ENCODE measurements around the gene SLC22A1.

SLC22A1 gene

DNA sequence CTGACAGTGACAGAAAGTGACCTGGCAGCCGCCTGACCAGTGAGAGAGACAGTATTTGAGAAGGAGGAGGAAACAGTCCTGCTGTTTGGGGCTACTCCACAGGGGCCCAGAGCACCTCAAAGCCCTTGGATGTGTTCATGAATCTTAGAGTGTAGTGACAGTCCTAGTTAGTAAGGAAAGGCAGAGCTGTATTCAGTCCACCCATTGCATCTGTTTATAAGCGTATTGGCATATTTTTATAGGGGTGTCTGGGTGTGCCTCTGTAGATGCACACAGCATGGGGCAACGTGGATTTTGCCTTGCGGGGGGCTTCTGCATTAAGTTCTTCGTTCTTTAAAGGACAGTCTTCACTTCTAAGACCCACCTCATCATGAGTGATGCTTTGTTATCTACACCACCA lies 44.6 kb upstream of the SLC22A1 start:
- POLR2A ChIA-PET: no interaction called here
- Histone ChIP-seq H3K36me3 (ENCODE audit: control insufficient read depth in 2 of 2, insufficient read depth in 1 of 2, low read length in 2 of 2) (peaks cover 0 to 98% of the 10 kb centered on the region in 2 experiments; a peak in 2 of 3 replicates), H3K9me3 (ENCODE audit: control insufficient read depth, insufficient read depth, low read depth, low read length) (no peaks in the 10 kb centered on the region), H3K27ac (ENCODE audit: extremely low read depth, low read depth, low read length) (no peak overlapping the region), H3K4me1 (ENCODE audit: control insufficient read depth, insufficient read depth, low read length) (no peaks in the 10 kb centered on the region), H3K4me3 (ENCODE audit: low read depth, low read length) (no peak overlapping the region)
- CTCF ChIA-PET: interaction anchor here (1.2 to 1.5 kb wide), 2 partner anchors 11 to 378 kb away, joined by 5 to 6 read pairs; no protein-coding TSS in a partner anchor
- TF ChIP-seq ZNF660 (tag by site-specific recombination; IDR thresholded peaks at IDR 0.05): no peak
- no peak for TF ChIP-seq ZNF155 (tag by site-specific recombination; IDR thresholded peaks at IDR 0.05)
- TF ChIP-seq KLF16 (tag by site-specific recombination; IDR thresholded peaks at IDR 0.05): no peak
- TF ChIP-seq TCF7L2 (IDR thresholded peaks at IDR 0.05; ENCODE audit: borderline replicate concordance, low read depth, low read length): no peak
- TF ChIP-seq ZNF174 (tag by site-specific recombination; IDR thresholded peaks at IDR 0.05): no peak
- TF ChIP-seq IKZF3 (tag by site-specific recombination; IDR thresholded peaks at IDR 0.05): no peak
- TF ChIP-seq ZNF404 (tag by site-specific recombination; IDR thresholded peaks at IDR 0.05): no peak
- TF ChIP-seq, protein P1, sequence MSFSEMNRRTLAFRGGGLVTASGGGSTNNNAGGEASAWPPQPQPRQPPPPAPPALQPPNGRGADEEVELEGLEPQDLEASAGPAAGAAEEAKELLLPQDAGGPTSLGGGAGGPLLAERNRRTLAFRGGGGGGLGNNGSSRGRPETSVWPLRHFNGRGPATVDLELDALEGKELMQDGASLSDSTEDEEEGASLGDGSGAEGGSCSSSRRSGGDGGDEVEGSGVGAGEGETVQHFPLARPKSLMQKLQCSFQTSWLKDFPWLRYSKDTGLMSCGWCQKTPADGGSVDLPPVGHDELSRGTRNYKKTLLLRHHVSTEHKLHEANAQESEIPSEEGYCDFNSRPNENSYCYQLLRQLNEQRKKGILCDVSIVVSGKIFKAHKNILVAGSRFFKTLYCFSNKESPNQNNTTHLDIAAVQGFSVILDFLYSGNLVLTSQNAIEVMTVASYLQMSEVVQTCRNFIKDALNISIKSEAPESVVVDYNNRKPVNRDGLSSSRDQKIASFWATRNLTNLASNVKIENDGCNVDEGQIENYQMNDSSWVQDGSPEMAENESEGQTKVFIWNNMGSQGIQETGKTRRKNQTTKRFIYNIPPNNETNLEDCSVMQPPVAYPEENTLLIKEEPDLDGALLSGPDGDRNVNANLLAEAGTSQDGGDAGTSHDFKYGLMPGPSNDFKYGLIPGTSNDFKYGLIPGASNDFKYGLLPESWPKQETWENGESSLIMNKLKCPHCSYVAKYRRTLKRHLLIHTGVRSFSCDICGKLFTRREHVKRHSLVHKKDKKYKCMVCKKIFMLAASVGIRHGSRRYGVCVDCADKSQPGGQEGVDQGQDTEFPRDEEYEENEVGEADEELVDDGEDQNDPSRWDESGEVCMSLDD (tag by site-specific recombination; IDR thresholded peaks at IDR 0.05): no peak
- no peak for TF ChIP-seq ZNF596 (tag by site-specific recombination; IDR thresholded peaks at IDR 0.05)
- no peak for TF ChIP-seq GLIS1 (tag by site-specific recombination; IDR thresholded peaks at IDR 0.05)
- TF ChIP-seq, protein P2, sequence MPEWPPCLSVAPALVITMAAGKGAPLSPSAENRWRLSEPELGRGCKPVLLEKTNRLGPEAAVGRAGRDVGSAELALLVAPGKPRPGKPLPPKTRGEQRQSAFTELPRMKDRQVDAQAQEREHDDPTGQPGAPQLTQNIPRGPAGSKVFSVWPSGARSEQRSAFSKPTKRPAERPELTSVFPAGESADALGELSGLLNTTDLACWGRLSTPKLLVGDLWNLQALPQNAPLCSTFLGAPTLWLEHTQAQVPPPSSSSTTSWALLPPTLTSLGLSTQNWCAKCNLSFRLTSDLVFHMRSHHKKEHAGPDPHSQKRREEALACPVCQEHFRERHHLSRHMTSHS (tag by site-specific recombination; IDR thresholded peaks at IDR 0.05): no peak
- TF ChIP-seq REPIN1 (tag by site-specific recombination; IDR thresholded peaks at IDR 0.05; ENCODE audit: low read depth): no peak
- TF ChIP-seq, protein P3, sequence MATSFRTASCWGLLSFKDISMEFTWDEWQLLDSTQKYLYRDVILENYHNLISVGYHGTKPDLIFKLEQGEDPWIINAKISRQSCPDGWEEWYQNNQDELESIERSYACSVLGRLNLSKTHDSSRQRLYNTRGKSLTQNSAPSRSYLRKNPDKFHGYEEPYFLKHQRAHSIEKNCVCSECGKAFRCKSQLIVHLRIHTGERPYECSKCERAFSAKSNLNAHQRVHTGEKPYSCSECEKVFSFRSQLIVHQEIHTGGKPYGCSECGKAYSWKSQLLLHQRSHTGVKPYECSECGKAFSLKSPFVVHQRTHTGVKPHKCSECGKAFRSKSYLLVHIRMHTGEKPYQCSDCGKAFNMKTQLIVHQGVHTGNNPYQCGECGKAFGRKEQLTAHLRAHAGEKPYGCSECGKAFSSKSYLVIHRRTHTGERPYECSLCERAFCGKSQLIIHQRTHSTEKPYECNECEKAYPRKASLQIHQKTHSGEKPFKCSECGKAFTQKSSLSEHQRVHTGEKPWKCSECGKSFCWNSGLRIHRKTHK (tag by site-specific recombination; IDR thresholded peaks at IDR 0.05): no peak
- no peak for TF ChIP-seq ZFP3 (tag by site-specific recombination; IDR thresholded peaks at IDR 0.05; ENCODE audit: low read depth)

DNA sequence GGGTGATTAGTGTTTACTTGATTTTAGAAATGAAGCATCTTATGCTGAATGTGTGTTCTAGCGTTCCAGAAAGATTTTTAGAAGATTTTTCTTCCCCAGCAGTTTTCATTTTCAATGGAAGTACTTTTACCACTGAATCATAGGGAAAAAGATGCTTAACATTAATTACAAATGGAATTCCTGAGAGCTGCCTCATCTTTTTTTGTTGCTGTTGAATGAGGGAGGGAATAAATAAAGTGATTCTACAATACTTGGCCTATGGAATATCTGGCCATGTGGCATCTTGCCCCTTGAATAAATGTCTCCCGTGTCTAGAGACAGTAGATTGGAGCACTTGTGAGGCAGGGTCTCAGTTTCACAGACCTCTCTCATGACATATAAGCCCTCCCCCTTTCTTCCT lies 44.1 kb upstream of the SLC22A1 start:
- ChIA-PET POLR2A (no interaction called here), CTCF (interaction anchor here (1.5 kb wide), 1 partner anchor 378 kb away, joined by 6 read pairs; no protein-coding TSS in a partner anchor)
- peaks cover 3 to 98% of the 10 kb centered on the region in 2 experiments; a peak in 2 of 3 replicates for H3K36me3 ChIP-seq (ENCODE audit: control insufficient read depth in 2 of 2, insufficient read depth in 1 of 2, low read length in 2 of 2)
- no peaks in the 10 kb centered on the region for H3K9me3 ChIP-seq (ENCODE audit: control insufficient read depth, insufficient read depth, low read depth, low read length)
- no peak overlapping the region for H3K27ac ChIP-seq (ENCODE audit: extremely low read depth, low read depth, low read length)
- no peak overlapping the region for H3K4me3 ChIP-seq (ENCODE audit: low read depth, low read length)
- H3K4me1 ChIP-seq (ENCODE audit: control insufficient read depth, insufficient read depth, low read length): no peaks in the 10 kb centered on the region
- TF ChIP-seq ZNF132 (tag by site-specific recombination; IDR thresholded peaks at IDR 0.05; ENCODE audit: borderline replicate concordance): no peak
- TF ChIP-seq ZNF248 (tag by site-specific recombination; IDR thresholded peaks at IDR 0.05): no peak
- no peak for TF ChIP-seq ZNF501 (tag by site-specific recombination; IDR thresholded peaks at IDR 0.05)
- no peak for TF ChIP-seq SP7 (tag by site-specific recombination; IDR thresholded peaks at IDR 0.05)
- TF ChIP-seq ZNF561 (tag by site-specific recombination; IDR thresholded peaks at IDR 0.05; ENCODE audit: borderline replicate concordance): no peak
- TF ChIP-seq MEIS1 (CRISPR knock-in tag; IDR thresholded peaks at IDR 0.05; ENCODE audit: borderline replicate concordance): no peak
- TF ChIP-seq, protein P4, sequence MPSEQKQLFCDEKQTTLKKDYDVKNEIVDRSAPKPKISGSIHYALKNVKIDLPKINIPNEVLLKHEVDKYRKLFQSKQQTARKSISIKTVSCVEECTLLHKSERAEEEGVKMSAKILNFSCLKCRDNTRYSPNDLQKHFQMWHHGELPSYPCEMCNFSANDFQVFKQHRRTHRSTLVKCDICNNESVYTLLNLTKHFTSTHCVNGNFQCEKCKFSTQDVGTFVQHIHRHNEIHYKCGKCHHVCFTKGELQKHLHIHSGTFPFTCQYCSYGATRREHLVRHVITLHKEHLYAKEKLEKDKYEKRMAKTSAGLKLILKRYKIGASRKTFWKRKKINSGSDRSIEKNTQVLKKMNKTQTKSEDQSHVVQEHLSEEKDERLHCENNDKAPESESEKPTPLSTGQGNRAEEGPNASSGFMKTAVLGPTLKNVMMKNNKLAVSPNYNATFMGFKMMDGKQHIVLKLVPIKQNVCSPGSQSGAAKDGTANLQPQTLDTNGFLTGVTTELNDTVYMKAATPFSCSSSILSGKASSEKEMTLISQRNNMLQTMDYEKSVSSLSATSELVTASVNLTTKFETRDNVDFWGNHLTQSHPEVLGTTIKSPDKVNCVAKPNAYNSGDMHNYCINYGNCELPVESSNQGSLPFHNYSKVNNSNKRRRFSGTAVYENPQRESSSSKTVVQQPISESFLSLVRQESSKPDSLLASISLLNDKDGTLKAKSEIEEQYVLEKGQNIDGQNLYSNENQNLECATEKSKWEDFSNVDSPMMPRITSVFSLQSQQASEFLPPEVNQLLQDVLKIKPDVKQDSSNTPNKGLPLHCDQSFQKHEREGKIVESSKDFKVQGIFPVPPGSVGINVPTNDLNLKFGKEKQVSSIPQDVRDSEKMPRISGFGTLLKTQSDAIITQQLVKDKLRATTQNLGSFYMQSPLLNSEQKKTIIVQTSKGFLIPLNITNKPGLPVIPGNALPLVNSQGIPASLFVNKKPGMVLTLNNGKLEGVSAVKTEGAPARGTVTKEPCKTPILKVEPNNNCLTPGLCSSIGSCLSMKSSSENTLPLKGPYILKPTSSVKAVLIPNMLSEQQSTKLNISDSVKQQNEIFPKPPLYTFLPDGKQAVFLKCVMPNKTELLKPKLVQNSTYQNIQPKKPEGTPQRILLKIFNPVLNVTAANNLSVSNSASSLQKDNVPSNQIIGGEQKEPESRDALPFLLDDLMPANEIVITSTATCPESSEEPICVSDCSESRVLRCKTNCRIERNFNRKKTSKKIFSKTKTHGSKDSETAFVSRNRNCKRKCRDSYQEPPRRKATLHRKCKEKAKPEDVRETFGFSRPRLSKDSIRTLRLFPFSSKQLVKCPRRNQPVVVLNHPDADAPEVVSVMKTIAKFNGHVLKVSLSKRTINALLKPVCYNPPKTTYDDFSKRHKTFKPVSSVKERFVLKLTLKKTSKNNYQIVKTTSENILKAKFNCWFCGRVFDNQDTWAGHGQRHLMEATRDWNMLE (tag by site-specific recombination; conservative IDR thresholded peaks at IDR 0.05; ENCODE audit: low read depth): no peak
- TF ChIP-seq KLF9 (tag by site-specific recombination; IDR thresholded peaks at IDR 0.05; ENCODE audit: low read depth): no peak
- TF ChIP-seq ZBTB20 (tag by site-specific recombination; IDR thresholded peaks at IDR 0.05): no peak
- TF ChIP-seq ZBTB8A (tag by site-specific recombination; IDR thresholded peaks at IDR 0.05): no peak
- no peak for TF ChIP-seq ZNF677 (tag by site-specific recombination; IDR thresholded peaks at IDR 0.05)
- no peak for TF ChIP-seq ZNF341 (tag by site-specific recombination; IDR thresholded peaks at IDR 0.05; ENCODE audit: low read depth)
